GM21526 (cell line): ENCODE data around the gene LIPC.

Experiments used
- ATAC-seq: cut with Tn5 transposase; IDR thresholded peaks from one replicate; pipeline ENCODE4 v1.9.1; 2021; ENCODE audit warnings: moderate library complexity; ENCODE audit not compliant: unreplicated experiment, low FRiP score

Gene LIPC

GRCh38 chr15:58431221-58432149, at the start of gene LIPC:
TSS of gene LIPC (plus strand) at chr15:58431991. CDS start at chr15:58432033, 42 bp downstream.
- no peak for ATAC-seq

GRCh38 chr15:58383876-58384275, 47.9 kb upstream of the LIPC start:
- ATAC-seq = no peak

GRCh38 chr15:58384667-58385066, 47.1 kb upstream of the LIPC start:
- ATAC-seq = no peak

- ATAC-seq = no peak
These were observed 45.7 kb upstream of the LIPC start for GRCh38 chr15:58386081-58386480.

- ATAC-seq = no peak
These were observed 45.1 kb upstream of the LIPC start for GRCh38 chr15:58386641-58387040.

GRCh38 chr15:58387130-58387529, 44.7 kb upstream of the LIPC start:
- no peak for ATAC-seq

GRCh38 chr15:58388211-58388610, 43.6 kb upstream of the LIPC start:
- no peak for ATAC-seq

GRCh38 chr15:58390118-58390517, 41.7 kb upstream of the LIPC start:
- no peak for ATAC-seq

- ATAC-seq = no peak
These were observed 41.1 kb upstream of the LIPC start for GRCh38 chr15:58390655-58391054.

GRCh38 chr15:58391088-58391487, 40.7 kb upstream of the LIPC start:
- no peak for ATAC-seq

- no peak for ATAC-seq
These were observed 39.6 kb upstream of the LIPC start for GRCh38 chr15:58392141-58392540.

GRCh38 chr15:58392611-58393161, 39.1 kb upstream of the LIPC start:
- ATAC-seq = no peak

GRCh38 chr15:58393241-58393662, 38.5 kb upstream of the LIPC start:
- ATAC-seq = no peak

GRCh38 chr15:58396181-58396580, 35.6 kb upstream of the LIPC start:
- ATAC-seq = no peak

- no peak for ATAC-seq
These were observed 33.7 kb upstream of the LIPC start for GRCh38 chr15:58398071-58398470.

GRCh38 chr15:58398643-58399042, 33.1 kb upstream of the LIPC start:
- ATAC-seq = no peak

GRCh38 chr15:58399739-58400138, 32.1 kb upstream of the LIPC start:
- ATAC-seq = no peak

- ATAC-seq = no peak
These were observed 30.5 kb upstream of the LIPC start for GRCh38 chr15:58401276-58401675.

GRCh38 chr15:58401991-58402649, 29.7 kb upstream of the LIPC start:
- no peak for ATAC-seq

- ATAC-seq = no peak
These were observed 28.2 kb upstream of the LIPC start for GRCh38 chr15:58403581-58403980.

GRCh38 chr15:58404020-58404419, 27.8 kb upstream of the LIPC start:
- ATAC-seq = no peak
